IMR-90 (cell line): ENCODE measurements around the gene RYR2. TPM values are rescaled to one million over a fixed set of nuclear protein-coding genes. Genes with fewer than 3 reads are reported as not detected.

Experiments used
- ATAC-seq: fragments of 200-7000 bp; cut with Tn5 transposase; 2 replicates; pipeline ENCODE4 v1.9.1; 2020; ENCODE audit warnings: low read depth, mild to moderate bottlenecking, moderate library complexity
- BruUV-seq: library from RNA; stranded (reverse); fragments of 400-500 nt; replicated peaks from 2 replicates; lab custom pipeline; 2021; lab: Mats Ljungman, UMichigan
- CTCF ChIA-PET: fragments of 300-600 bp; formaldehyde crosslinking; extraction: SDS; loops from one replicate; lab custom pipeline; 2021; ENCODE audit warnings: antibody characterized with exemption; lab: Yijun Ruan, JAX
- POLR2A ChIA-PET: fragments of 300-600 bp; sonication (Branson Sonifier 250); formaldehyde crosslinking; loops from one replicate; lab custom pipeline; 2022; ENCODE audit warnings: antibody characterized with exemption; ENCODE audit not compliant: unreplicated experiment; lab: Charles Lee
- DNase-seq: peaks from one replicate; pipeline ENCODE4 v3.0.0; 2013
- H2AFZ ChIP-seq: replicated peaks from 2 replicates; pipeline ENCODE3; 2013; ENCODE audit warnings: low read length, mild to moderate bottlenecking; ENCODE audit not compliant: poor library complexity
- H2AK5ac ChIP-seq: 2 replicates; pipeline ENCODE4 v1.6.1; 2013; ENCODE audit warnings: low read depth, low read length, inconsistent platforms
- H2AK9ac ChIP-seq: replicated peaks from 2 replicates; pipeline ENCODE3; 2013; ENCODE audit warnings: mild to moderate bottlenecking, low read depth, low read length, moderate library complexity; ENCODE audit not compliant: poor library complexity
- H2BK120ac ChIP-seq: 2 replicates; pipeline ENCODE4 v1.6.1; 2013; ENCODE audit warnings: low read depth, low read length, inconsistent platforms
- H2BK15ac ChIP-seq: 3 replicates; pipeline ENCODE4 v1.6.1; 2013; ENCODE audit warnings: low read depth, low read length, inconsistent platforms
- H2BK20ac ChIP-seq: 2 replicates; pipeline ENCODE4 v1.6.1; 2013; ENCODE audit warnings: low read depth, mild to moderate bottlenecking, inconsistent platforms, low read length, moderate library complexity
- H2BK5ac ChIP-seq: 2 replicates; pipeline ENCODE4 v1.6.1; 2013; ENCODE audit warnings: mild to moderate bottlenecking, low read depth, low read length, inconsistent platforms; ENCODE audit not compliant: poor library complexity, severe bottlenecking
- H3K14ac ChIP-seq: replicated peaks from 2 replicates; pipeline ENCODE4 v1.6.1; 2013; ENCODE audit warnings: low read depth, low read length, inconsistent platforms
- H3K18ac ChIP-seq: 2 replicates; pipeline ENCODE4 v1.6.1; 2013; ENCODE audit warnings: low read depth, low read length, control low read depth
- H3K23ac ChIP-seq: 2 replicates; pipeline ENCODE4 v1.6.1; 2013; ENCODE audit warnings: low read depth, low read length, inconsistent platforms
- H3K27ac ChIP-seq: 2 replicates; pipeline ENCODE4 v1.5.1; 2013; ENCODE audit warnings: mild to moderate bottlenecking, control low read depth, low read length; ENCODE audit not compliant: insufficient read depth
- H3K27me3 ChIP-seq: 2 replicates; pipeline ENCODE4 v1.6.1; 2013; ENCODE audit warnings: low read length; ENCODE audit not compliant: control insufficient read depth, insufficient read depth
- H3K36me3 ChIP-seq: 2 replicates; pipeline ENCODE4 v1.6.1; 2013; ENCODE audit warnings: low read length, mixed read lengths; ENCODE audit not compliant: control insufficient read depth, insufficient read depth
- H3K4ac ChIP-seq: 2 replicates; pipeline ENCODE4 v1.6.1; 2013; ENCODE audit warnings: low read depth, low read length, inconsistent platforms
- H3K4me1 ChIP-seq: 2 replicates; pipeline ENCODE4 v1.6.1; 2013; ENCODE audit warnings: low read length, mixed read lengths; ENCODE audit not compliant: control insufficient read depth, insufficient read depth
- H3K4me2 ChIP-seq: 2 replicates; pipeline ENCODE4 v1.6.1; 2013; ENCODE audit warnings: low read depth, mild to moderate bottlenecking, control low read depth, low read length, moderate library complexity
- H3K4me3 ChIP-seq: 2 replicates; pipeline ENCODE4 v1.5.1; 2013; ENCODE audit warnings: low read depth, mild to moderate bottlenecking, control low read depth, low read length, moderate library complexity; ENCODE audit not compliant: insufficient read depth
- H3K56ac ChIP-seq: 2 replicates; pipeline ENCODE4 v1.6.1; 2013; ENCODE audit warnings: low read length, inconsistent platforms; ENCODE audit not compliant: insufficient read depth; ENCODE audit errors: extremely low read depth
- H3K79me1 ChIP-seq, 2 experiments: 2 replicates each; pipeline ENCODE4 v1.6.1; 2013; ENCODE audit warnings: low read length in 2 of 2, inconsistent platforms in 1 of 2, low read depth in 1 of 2
- H3K9ac ChIP-seq: 2 replicates; pipeline ENCODE4 v1.6.1; 2013; ENCODE audit warnings: low read depth, low read length, control low read depth
- H3K9me1 ChIP-seq: 2 replicates; pipeline ENCODE4 v1.6.1; 2013; ENCODE audit warnings: low read length, inconsistent platforms; ENCODE audit not compliant: insufficient read depth
- H3K9me3 ChIP-seq: 2 replicates; pipeline ENCODE4 v1.6.1; 2013; ENCODE audit warnings: low read length; ENCODE audit not compliant: control insufficient read depth, insufficient read depth
- H4K20me1 ChIP-seq: 2 replicates; pipeline ENCODE4 v1.6.1; 2013; ENCODE audit warnings: low read length, inconsistent platforms; ENCODE audit not compliant: insufficient read depth
- H4K5ac ChIP-seq: 2 replicates; pipeline ENCODE4 v1.6.1; 2013; ENCODE audit warnings: mild to moderate bottlenecking, low read depth, low read length, control low read depth
- H4K8ac ChIP-seq, 2 experiments: 2 replicates each; pipeline ENCODE4 v1.6.1; 2013; ENCODE audit warnings: low read depth in 2 of 2, low read length in 2 of 2, control low read depth in 1 of 2, inconsistent platforms in 1 of 2
- H4K91ac ChIP-seq: 2 replicates; pipeline ENCODE4 v1.6.1; 2013; ENCODE audit warnings: low read depth, low read length, inconsistent platforms; ENCODE audit not compliant: insufficient read depth
- BHLHE40 ChIP-seq: fragments of 150-350 bp; IDR thresholded peaks from 2 replicates; pipeline ENCODE4 v1.6.1; 2016; ENCODE audit warnings: mild to moderate bottlenecking, low read depth, low read length
- CEBPB ChIP-seq: IDR thresholded peaks from 2 replicates; pipeline ENCODE4 v1.6.1; 2012; ENCODE audit warnings: low read depth, low read length, improper control_type of control experiment
- CHD1 ChIP-seq: IDR thresholded peaks from 2 replicates; pipeline ENCODE4 v1.6.1; 2012; ENCODE audit warnings: low read depth, low read length, improper control_type of control experiment
- CTCF ChIP-seq: conservative IDR thresholded peaks from 2 replicates; pipeline ENCODE4 v1.5.1; 2012; ENCODE audit warnings: mild to moderate bottlenecking, low read depth, low read length, improper control_type of control experiment
- ELK1 ChIP-seq: fragments of 150-350 bp; IDR thresholded peaks from 2 replicates; pipeline ENCODE4 v1.6.1; 2016; ENCODE audit warnings: low read depth, mild to moderate bottlenecking, low read length, moderate library complexity, borderline replicate concordance
- FOS ChIP-seq: fragments of 150-350 bp; IDR thresholded peaks from 2 replicates; pipeline ENCODE4 v1.6.1; 2016; ENCODE audit warnings: low read depth, low read length
- MAFK ChIP-seq: IDR thresholded peaks from 2 replicates; pipeline ENCODE4 v1.6.1; 2012; ENCODE audit warnings: low read depth, low read length, improper control_type of control experiment
- MAZ ChIP-seq: IDR thresholded peaks from 2 replicates; pipeline ENCODE4 v1.6.1; 2012; ENCODE audit warnings: low read depth, mild to moderate bottlenecking, low read length, improper control_type of control experiment, moderate library complexity, borderline replicate concordance
- MXI1 ChIP-seq: IDR thresholded peaks from 2 replicates; pipeline ENCODE4 v1.6.1; 2012; ENCODE audit warnings: low read depth, mild to moderate bottlenecking, low read length, moderate library complexity, borderline replicate concordance
- NFE2L2 ChIP-seq: fragments of 150-350 bp; IDR thresholded peaks from 2 replicates; pipeline ENCODE4 v1.6.1; 2016; ENCODE audit warnings: low read depth, mild to moderate bottlenecking, low read length
- POLR2A ChIP-seq: IDR thresholded peaks from 2 replicates; pipeline ENCODE4 v1.6.1; 2012; ENCODE audit warnings: mild to moderate bottlenecking, low read depth, low read length
- RAD21 ChIP-seq: IDR thresholded peaks from 2 replicates; pipeline ENCODE4 v1.6.1; 2012; ENCODE audit warnings: low read length, improper control_type of control experiment
- RCOR1 ChIP-seq: IDR thresholded peaks from 2 replicates; pipeline ENCODE4 v1.6.1; 2012; ENCODE audit warnings: mild to moderate bottlenecking, low read length, improper control_type of control experiment; ENCODE audit not compliant: insufficient replicate concordance
- RFX5 ChIP-seq: IDR thresholded peaks from 2 replicates; pipeline ENCODE4 v1.8.0; 2012; ENCODE audit warnings: low read depth, mild to moderate bottlenecking, low read length, moderate library complexity
- SMC3 ChIP-seq: fragments of 150-350 bp; IDR thresholded peaks from 2 replicates; pipeline ENCODE4 v1.6.1; 2016; ENCODE audit warnings: low read depth, mild to moderate bottlenecking, antibody characterized with exemption, low read length, moderate library complexity
- USF2 ChIP-seq: fragments of 150-350 bp; IDR thresholded peaks from 2 replicates; pipeline ENCODE4 v1.6.1; 2017; ENCODE audit warnings: mild to moderate bottlenecking, antibody characterized with exemption, low read length, low read depth
- WGBS, 2 experiments: methylation state at CpG; one replicate each; pipeline versions ENCODE4 v1.1.5 to v1.1.7; 2013; ENCODE audit warnings: missing lambda C conversion rate in 2 of 2; ENCODE audit not compliant: insufficient read length in 1 of 2; ENCODE audit errors: extremely low coverage in 2 of 2; 5-methylcytosine and 5-hydroxymethylcytosine counted together
- dilution Hi-C: fragments of 300-500 bp; cut with HindIII; formaldehyde crosslinking; loops from one replicate; pipeline ENCODE4 v1.14.3; 2018; ENCODE audit warnings: low sequenced_read_pairs; ENCODE audit not compliant: unreplicated experiment
- in situ Hi-C: fragments of 300-500 bp; cut with MboI; formaldehyde crosslinking; loops from 3 replicates; pipeline ENCODE4 v1.14.3; 2019; ENCODE audit warnings: low sequenced_read_pairs, inconsistent platforms, mixed read lengths
- intact Hi-C: fragments of 100-400 bp; cut with micrococcal nuclease; formaldehyde crosslinking; loops from 2 replicates; pipeline ENCODE4 v1.10.0; 2022
- polyA plus RNA-seq, 3 experiments: library from polyadenylated mRNA; depleted of rRNA; stranded (reverse); fragments of >200 nt; gene quantifications; 2 replicates each; pipeline ENCODE4 v1.2.3, GENCODE V29; 2012; ENCODE audit warnings: low replicate concordance in 1 of 3
- total RNA-seq: library from RNA; depleted of rRNA; stranded (reverse); fragments of >200 nt; gene quantifications from 2 replicates; pipeline ENCODE4 v1.2.3, GENCODE V29; 2012

Gene RYR2
- total and polyA plus RNA-seq, 2 of the 4 experiments (the other 2 are of a cell fraction) = not detected

GRCh38 chr1:237112663-237113062 is 70.7 kb downstream of the RYR2 start:
- intact Hi-C loops = no loop called here
- no TSS peak for BruUV-seq
- H2AFZ ChIP-seq = no peak overlapping the region

More at GRCh38 chr1:237112663-237113062, 70.7 kb downstream of the RYR2 start:
- dilution Hi-C loops = no loop called here
- DNase-seq = no peak
- H3K4me2 ChIP-seq = no peak overlapping the region
- no peaks in the 10 kb centered on the region for H3K36me3 ChIP-seq
- H3K4me1 ChIP-seq = no peaks in the 10 kb centered on the region
- CTCF ChIA-PET = no interaction called here
- in situ Hi-C loops = no loop called here
- no peak overlapping the region for H2BK120ac ChIP-seq
- H2BK5ac ChIP-seq = no peak overlapping the region
- no peaks in the 10 kb centered on the region for H3K79me1 ChIP-seq
- H3K4ac ChIP-seq = no peak overlapping the region
- no peak overlapping the region for H3K27ac ChIP-seq
- H2AK9ac ChIP-seq = no peak overlapping the region
- no peak for ATAC-seq
- TF ChIP-seq RFX5 (no peak), CHD1 (no peak), MAFK (no peak), BHLHE40 (no peak), FOS (no peak), MAZ (no peak), MXI1 (no peak), SMC3 (no peak), RCOR1 (no peak), RAD21 (no peak), POLR2A (no peak), ELK1 (no peak), CTCF (no peak), CEBPB (no peak), NFE2L2 (no peak), USF2 (no peak)
- no peak overlapping the region for H2BK15ac ChIP-seq
- no peak overlapping the region for H3K14ac ChIP-seq
- H2BK20ac ChIP-seq = no peak overlapping the region
- peaks cover 19% of the 10 kb centered on the region for H3K9me3 ChIP-seq
- H2AK5ac ChIP-seq = no peak overlapping the region
- WGBS, 2 experiments = no CpG with 5 or more reads among the region's 4 CpGs
- H4K5ac ChIP-seq = no peak overlapping the region
- H3K9me1 ChIP-seq = no peaks in the 10 kb centered on the region
- POLR2A ChIA-PET = no interaction called here
- no peak overlapping the region for H4K8ac ChIP-seq
- H3K4me3 ChIP-seq = no peak overlapping the region
- H4K20me1 ChIP-seq = no peaks in the 10 kb centered on the region
- H3K56ac ChIP-seq = no peak overlapping the region
- H3K23ac ChIP-seq = no peak overlapping the region
- H3K18ac ChIP-seq = no peak overlapping the region
- H3K27me3 ChIP-seq = no peaks in the 10 kb centered on the region
- H3K9ac ChIP-seq = no peak overlapping the region
- no peak overlapping the region for H4K91ac ChIP-seq
